ENCODE data around the gene NMNAT2.

DNA sequence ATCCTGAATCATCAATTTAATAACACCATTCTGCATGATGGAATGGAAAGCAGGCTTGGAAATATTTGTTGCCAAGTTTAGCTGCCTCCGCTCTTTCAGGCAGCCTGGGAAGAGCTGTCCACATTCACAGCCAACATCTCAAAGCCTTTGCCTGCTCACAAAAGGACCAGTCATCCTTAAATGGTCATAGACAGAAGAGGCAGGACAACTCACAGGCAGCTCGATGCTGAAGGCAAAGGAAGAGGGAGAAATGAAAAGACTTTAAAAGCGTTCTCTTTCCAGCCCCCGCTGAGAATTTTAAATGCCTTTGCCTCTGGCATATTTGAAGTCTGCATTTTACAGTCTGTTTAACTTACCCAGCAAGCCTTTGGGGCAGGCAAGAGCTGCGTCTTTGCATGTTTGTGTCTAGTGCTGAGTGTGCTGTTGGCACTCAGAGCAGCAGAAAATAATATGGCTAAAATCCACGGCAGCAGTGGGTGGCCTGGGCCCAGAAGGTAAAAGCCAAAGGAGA, 68.9 kb downstream of the NMNAT2 start:
- no peak for TF ChIP-seq EZH2phosphoT487 (IDR thresholded peaks at IDR 0.05; ENCODE audit: low read depth)
- TF ChIP-seq, protein P1, sequence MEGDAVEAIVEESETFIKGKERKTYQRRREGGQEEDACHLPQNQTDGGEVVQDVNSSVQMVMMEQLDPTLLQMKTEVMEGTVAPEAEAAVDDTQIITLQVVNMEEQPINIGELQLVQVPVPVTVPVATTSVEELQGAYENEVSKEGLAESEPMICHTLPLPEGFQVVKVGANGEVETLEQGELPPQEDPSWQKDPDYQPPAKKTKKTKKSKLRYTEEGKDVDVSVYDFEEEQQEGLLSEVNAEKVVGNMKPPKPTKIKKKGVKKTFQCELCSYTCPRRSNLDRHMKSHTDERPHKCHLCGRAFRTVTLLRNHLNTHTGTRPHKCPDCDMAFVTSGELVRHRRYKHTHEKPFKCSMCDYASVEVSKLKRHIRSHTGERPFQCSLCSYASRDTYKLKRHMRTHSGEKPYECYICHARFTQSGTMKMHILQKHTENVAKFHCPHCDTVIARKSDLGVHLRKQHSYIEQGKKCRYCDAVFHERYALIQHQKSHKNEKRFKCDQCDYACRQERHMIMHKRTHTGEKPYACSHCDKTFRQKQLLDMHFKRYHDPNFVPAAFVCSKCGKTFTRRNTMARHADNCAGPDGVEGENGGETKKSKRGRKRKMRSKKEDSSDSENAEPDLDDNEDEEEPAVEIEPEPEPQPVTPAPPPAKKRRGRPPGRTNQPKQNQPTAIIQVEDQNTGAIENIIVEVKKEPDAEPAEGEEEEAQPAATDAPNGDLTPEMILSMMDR (IDR thresholded peaks at IDR 0.05; ENCODE audit: low read depth, low read length): no peak

All from OCI-LY3 (cell line).